OCI-LY3 (cell line): ENCODE measurements around the gene YAP1.

Experiments used
- H2AFZ ChIP-seq: fragments of 200-600, 300-600 bp; shearing (Covaris generic); 2 replicates; pipeline ENCODE4 v1.6.0; 2014; ENCODE audit warnings: antibody characterized with exemption, low read depth, low read length
- H3K27ac ChIP-seq: fragments of 200-600, 300-600 bp; sonication (generic); 2 replicates; pipeline ENCODE4 v1.5.1; 2014; ENCODE audit warnings: mild to moderate bottlenecking, low read length, moderate library complexity, mixed read lengths
- H3K27me3 ChIP-seq: fragments of 200-600, 300-600 bp; sonication (generic); 2 replicates; pipeline ENCODE4 v1.6.1; 2014; ENCODE audit warnings: low read depth, low read length, mixed read lengths
- H3K36me3 ChIP-seq: fragments of 200-600, 300-600 bp; sonication (generic); replicated peaks from 2 replicates; pipeline ENCODE3; 2014; ENCODE audit warnings: low read depth, low read length, mixed read lengths
- H3K4me1 ChIP-seq: fragments of 300-600, 200-600 bp; sonication (generic); 2 replicates; pipeline ENCODE4 v1.6.1; 2014; ENCODE audit warnings: low read length, mixed read lengths
- H3K4me2 ChIP-seq: fragments of 200-600, 300-600 bp; sonication (generic); 2 replicates; pipeline ENCODE4 v1.6.1; 2014; ENCODE audit warnings: low read length, mixed read lengths
- H3K4me3 ChIP-seq: fragments of 300-600, 200-600 bp; sonication (generic); 2 replicates; pipeline ENCODE4 v1.5.1; 2014; ENCODE audit warnings: antibody characterized with exemption, mild to moderate bottlenecking, low read length, moderate library complexity
- H3K79me2 ChIP-seq: fragments of 300-600, 200-600 bp; shearing (Covaris generic); 2 replicates; pipeline ENCODE4 v1.6.1; 2014; ENCODE audit warnings: mild to moderate bottlenecking, low read length, mixed read lengths
- H3K9ac ChIP-seq: fragments of 300-600, 200-600 bp; shearing (Covaris generic); 2 replicates; pipeline ENCODE4 v1.6.0; 2014; ENCODE audit warnings: mild to moderate bottlenecking, low read length, moderate library complexity
- H3K9me3 ChIP-seq: fragments of 200-600, 300-600 bp; shearing (Covaris generic); 2 replicates; pipeline ENCODE4 v1.6.1; 2014; ENCODE audit warnings: low read length, mixed read lengths; ENCODE audit not compliant: insufficient read depth
- H4K20me1 ChIP-seq: fragments of 200-600, 300-600 bp; sonication (generic); 2 replicates; pipeline ENCODE4 v1.6.1; 2016; ENCODE audit warnings: low read length, mixed read lengths; ENCODE audit not compliant: insufficient read depth
- CTCF ChIP-seq: fragments of 200-600, 300-600 bp; sonication (generic); IDR thresholded peaks from 2 replicates; pipeline ENCODE4 v1.5.1; 2014; ENCODE audit warnings: antibody characterized with exemption, low read length, low read depth
- EZH2phosphoT487 ChIP-seq: fragments of 200-600 bp; shearing (Covaris generic); IDR thresholded peaks from 2 replicates; pipeline ENCODE4 v1.6.1; 2018; ENCODE audit warnings: antibody characterized with exemption, mixed run types, low read depth

YAP1 gene

GRCh38 chr11:102112509-102112821 is 2.2 kb downstream of the YAP1 start:
- Histone ChIP-seq H3K79me2 (no peaks in the 10 kb centered on the region), H3K9ac (no peak overlapping the region), H2AFZ (no peak overlapping the region), H3K36me3 (no peaks in the 10 kb centered on the region), H3K9me3 (no peaks in the 10 kb centered on the region), H4K20me1 (no peaks in the 10 kb centered on the region), H3K4me2 (no peak overlapping the region), H3K27ac (no peak overlapping the region), H3K4me3 (no peak overlapping the region), H3K4me1 (no peaks in the 10 kb centered on the region), H3K27me3 (no peaks in the 10 kb centered on the region)
- TF ChIP-seq EZH2phosphoT487 = no peak
- TF ChIP-seq CTCF = no peak

GRCh38 chr11:102114032-102114431 is 3.8 kb downstream of the YAP1 start:
- Histone ChIP-seq H3K4me3 (no peak overlapping the region), H3K4me2 (no peak overlapping the region), H2AFZ (no peak overlapping the region), H3K4me1 (no peaks in the 10 kb centered on the region), H3K36me3 (no peaks in the 10 kb centered on the region), H3K27me3 (no peaks in the 10 kb centered on the region), H4K20me1 (no peaks in the 10 kb centered on the region), H3K9me3 (no peaks in the 10 kb centered on the region), H3K27ac (no peak overlapping the region), H3K79me2 (no peaks in the 10 kb centered on the region), H3K9ac (no peak overlapping the region)
- TF ChIP-seq CTCF (no peak), EZH2phosphoT487 (no peak)

GRCh38 chr11:102115557-102115956 is 5.3 kb downstream of the YAP1 start:
- H3K4me3 ChIP-seq = no peak overlapping the region
- no peak for TF ChIP-seq EZH2phosphoT487
- no peak for TF ChIP-seq CTCF
- no peaks in the 10 kb centered on the region for H3K79me2 ChIP-seq
- no peak overlapping the region for H3K27ac ChIP-seq
- no peaks in the 10 kb centered on the region for H3K9me3 ChIP-seq
- no peaks in the 10 kb centered on the region for H3K36me3 ChIP-seq
- no peak overlapping the region for H3K4me2 ChIP-seq
- H4K20me1 ChIP-seq = no peaks in the 10 kb centered on the region
- no peak overlapping the region for H3K9ac ChIP-seq
- no peak overlapping the region for H2AFZ ChIP-seq
- no peaks in the 10 kb centered on the region for H3K4me1 ChIP-seq
- no peaks in the 10 kb centered on the region for H3K27me3 ChIP-seq

GRCh38 chr11:102116453-102117205 is 6.4 kb downstream of the YAP1 start:
- no peak overlapping the region for H3K4me3 ChIP-seq
- TF ChIP-seq EZH2phosphoT487 = no peak
- no peak for TF ChIP-seq CTCF
- H3K79me2 ChIP-seq = no peaks in the 10 kb centered on the region
- no peaks in the 10 kb centered on the region for H3K4me1 ChIP-seq
- H3K27me3 ChIP-seq = no peaks in the 10 kb centered on the region
- H4K20me1 ChIP-seq = no peaks in the 10 kb centered on the region
- no peak overlapping the region for H3K4me2 ChIP-seq
- H2AFZ ChIP-seq = no peak overlapping the region
- H3K36me3 ChIP-seq = no peaks in the 10 kb centered on the region
- H3K9ac ChIP-seq = no peak overlapping the region
- no peaks in the 10 kb centered on the region for H3K9me3 ChIP-seq
- no peak overlapping the region for H3K27ac ChIP-seq
